GM15510 (cell line): Measurements from ENCODE around the gene DCAF5.

Experiments used
- POLR2A ChIP-seq: IDR thresholded peaks from 3 replicates; pipeline ENCODE4 v1.6.1; 2011; ENCODE audit warnings: borderline replicate concordance; ENCODE audit not compliant: insufficient read length; ENCODE audit errors: extremely low read depth

The DCAF5 gene

GRCh38 chr14:69072584-69072983, 80.3 kb downstream of the DCAF5 start:
- no peak for TF ChIP-seq POLR2A

GRCh38 chr14:69068744-69069421, 84.0 kb downstream of the DCAF5 start:
- no peak for TF ChIP-seq POLR2A

DNA sequence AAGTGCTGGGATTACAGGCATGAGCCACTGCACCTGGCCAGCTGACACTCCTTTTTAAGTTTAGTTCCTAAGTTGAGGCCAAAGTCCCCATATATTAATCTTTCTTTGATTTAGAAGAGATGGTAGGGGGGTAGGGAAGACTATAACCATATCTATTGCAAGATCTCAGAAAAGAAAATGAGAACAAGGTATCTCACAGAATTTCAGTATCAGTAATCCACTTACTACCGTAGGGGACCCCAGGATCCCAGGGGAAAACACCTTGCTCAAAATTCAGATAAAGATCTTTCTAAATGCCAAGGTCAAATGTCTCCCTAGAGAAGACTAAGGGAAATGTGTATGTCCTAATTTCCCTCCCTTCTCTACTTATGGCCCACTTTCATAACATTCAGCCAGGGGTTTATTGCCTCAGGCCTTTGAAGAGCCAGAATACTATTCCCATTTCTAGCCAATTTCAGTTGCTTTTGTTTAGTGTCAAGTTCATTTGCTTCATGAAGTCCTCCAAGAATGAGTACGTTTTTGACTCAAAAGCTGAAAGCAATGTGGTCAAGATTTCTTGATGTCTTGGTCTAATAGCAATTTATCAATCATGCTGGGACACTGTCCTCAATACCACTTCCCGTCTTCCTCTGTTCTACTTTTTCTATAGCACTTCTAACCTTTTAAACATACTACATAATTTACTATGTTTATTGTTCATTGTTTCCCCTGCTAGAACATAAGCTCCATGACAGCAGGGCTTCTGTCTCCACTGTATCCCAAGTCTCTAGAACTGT, 86.3 kb downstream of the DCAF5 start:
- TF ChIP-seq POLR2A, result no peak

DNA sequence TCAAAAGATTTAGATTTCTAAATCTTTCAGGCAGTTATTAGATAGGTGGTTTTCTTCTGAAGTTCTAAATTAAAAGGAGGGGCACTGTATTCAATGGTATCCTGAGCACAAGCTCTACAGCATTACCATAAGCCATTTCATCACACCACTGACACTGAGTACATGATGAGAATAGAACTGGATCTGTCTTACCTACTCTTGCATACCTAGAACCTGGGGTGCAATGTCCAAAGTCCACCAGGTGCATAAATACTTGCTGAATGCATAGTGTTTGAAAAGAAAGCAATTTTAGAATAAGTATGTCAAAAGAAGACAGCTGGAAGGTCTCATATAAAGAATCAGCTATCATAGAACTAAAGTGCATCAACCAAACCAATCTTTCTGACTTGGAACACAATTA, 88.3 kb downstream of the DCAF5 start:
- TF ChIP-seq POLR2A, result no peak

DNA sequence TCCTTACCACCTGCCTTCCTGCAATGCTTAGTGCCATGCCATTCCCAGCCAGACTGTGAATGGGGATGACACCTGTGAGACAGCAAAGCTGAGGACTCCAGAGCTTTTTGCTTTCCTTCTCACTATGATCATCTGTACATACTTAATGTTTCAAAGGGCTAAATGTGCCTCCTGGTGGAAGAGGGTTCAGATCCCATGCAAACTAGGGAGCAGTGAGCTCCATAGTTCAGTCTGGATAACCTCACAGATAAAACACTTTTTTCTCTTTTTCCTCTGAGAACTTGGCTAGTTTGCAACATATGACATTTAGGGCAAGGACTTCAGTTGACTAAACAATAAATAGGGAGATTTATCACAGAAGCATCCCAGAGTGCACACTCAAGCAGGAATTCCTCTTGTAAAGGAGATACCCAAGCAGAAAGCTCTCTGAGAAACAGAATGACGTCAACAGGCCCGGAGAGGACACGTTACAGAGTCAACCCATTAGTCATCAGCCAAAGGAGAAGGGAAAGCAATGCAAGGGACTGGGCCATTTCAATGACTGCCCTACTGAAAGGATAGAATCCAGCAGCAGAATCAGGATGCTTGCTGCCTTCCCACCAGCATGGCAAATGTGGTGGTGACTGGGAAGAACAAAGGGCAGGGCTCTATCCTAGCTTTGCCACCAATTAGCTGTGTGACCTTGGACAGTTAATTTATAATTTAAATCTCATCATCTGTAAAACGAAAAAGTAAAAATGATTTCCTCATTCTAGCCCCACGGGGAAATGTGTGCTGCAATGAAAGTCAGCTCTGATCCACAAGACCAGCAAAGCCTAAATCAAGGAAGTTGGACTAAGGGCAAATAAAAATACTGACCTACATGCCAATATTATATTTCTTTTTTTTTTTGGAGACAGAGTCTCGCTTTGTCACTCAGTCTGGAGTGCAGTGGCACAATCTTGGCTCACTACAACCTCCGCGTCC, 93.0 kb downstream of the DCAF5 start:
- TF ChIP-seq POLR2A, result no peak

DNA sequence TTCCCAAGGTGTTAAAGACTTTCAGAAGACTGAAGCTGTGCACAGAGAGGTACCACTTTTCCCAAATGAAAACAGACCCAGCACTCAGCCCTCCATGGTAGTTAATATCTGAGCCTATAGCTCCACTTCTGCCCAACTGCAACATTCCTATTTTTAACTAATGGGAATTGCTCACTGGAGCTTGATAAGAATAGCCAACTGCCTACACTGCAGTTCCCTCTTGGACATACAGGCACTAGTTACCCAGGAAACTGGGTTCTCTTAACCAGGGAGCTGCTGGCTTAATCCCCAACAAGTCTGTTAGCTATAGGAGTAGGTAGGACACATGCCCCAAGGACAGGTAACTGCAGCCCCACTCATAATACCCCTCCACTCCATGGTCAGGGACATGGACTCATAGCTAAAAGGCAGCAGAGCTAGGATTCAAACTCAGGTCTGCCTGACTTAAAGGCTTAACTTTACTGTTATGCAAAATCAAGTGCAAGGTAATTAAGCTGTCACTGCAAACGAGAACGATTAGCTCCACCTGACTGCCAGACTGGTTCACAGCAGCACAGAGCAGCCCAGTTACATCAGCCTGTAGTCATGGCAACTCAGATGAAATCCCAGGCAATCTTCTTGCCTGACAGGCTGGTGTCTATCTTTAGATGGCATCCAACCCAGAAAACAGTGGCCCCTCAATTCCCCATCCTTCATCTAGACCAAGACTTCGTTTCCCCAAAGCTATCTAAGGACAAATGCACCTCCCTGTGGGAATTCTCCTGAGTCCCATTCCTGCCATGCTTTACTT, 96.7 kb downstream of the DCAF5 start:
- TF ChIP-seq POLR2A, result no peak

DNA sequence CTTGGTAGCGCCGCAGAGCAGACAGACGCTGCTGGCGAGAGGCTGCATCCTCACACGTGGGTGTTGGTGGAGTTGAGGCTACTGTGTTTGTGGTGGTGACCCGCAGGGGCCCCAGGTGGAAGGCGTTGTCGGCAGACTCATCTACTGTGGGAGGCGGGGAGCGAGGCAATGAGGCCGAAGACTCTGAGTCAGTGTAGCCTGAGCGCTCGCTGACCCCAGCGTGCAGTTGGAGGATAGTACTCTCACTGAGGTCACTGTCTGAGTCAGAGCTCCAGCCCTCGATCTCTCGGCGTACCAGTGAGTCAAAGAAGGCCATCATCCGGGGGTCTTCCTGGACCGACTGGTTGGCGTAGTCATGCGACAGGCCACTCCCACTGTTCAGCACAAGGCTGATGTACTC, 97.8 kb downstream of the DCAF5 start:
- no peak for TF ChIP-seq POLR2A

- no peak for TF ChIP-seq POLR2A
Observed at GRCh38 chr14:69054030-69054429, 98.9 kb downstream of the DCAF5 start.

- TF ChIP-seq POLR2A, result no peak
Observed at GRCh38 chr14:69052181-69052601, 100.7 kb downstream of the DCAF5 start.

- TF ChIP-seq POLR2A, result no peak
Observed at GRCh38 chr14:69050240-69051184, 102.4 kb downstream of the DCAF5 start.

- no peak for TF ChIP-seq POLR2A
Observed at GRCh38 chr14:69049675-69050074, 103.2 kb downstream of the DCAF5 start.

GRCh38 chr14:69048456-69048855, 104.5 kb downstream of the DCAF5 start:
- TF ChIP-seq POLR2A, result no peak

GRCh38 chr14:69047255-69047654, 105.7 kb downstream of the DCAF5 start:
- TF ChIP-seq POLR2A, result no peak
